Prostate gland (tissue), 2 donors: Measurements from ENCODE around the gene RAB36. TPM values are rescaled to one million over a fixed set of nuclear protein-coding genes. Genes with fewer than 3 reads are reported as not detected.
A peak's percentile ranks its signal among the peaks of the same experiment; 100 is the strongest.

Source experiments
- DNase-seq: peaks from one replicate; pipeline ENCODE4 v3.0.0-alpha.2; 2019; ENCODE audit warnings: low spot score
- H3K27ac ChIP-seq, 2 donors: fragments of 200-600 bp; sonication (generic); 2 replicates each; pipeline ENCODE4 v1.5.1; 2017 to 2019
- H3K27me3 ChIP-seq: fragments of 200-600 bp; sonication (generic); replicated peaks from 2 replicates; pipeline ENCODE4 v1.5.1; 2019; ENCODE audit not compliant: insufficient read depth
- H3K36me3 ChIP-seq, 2 donors: fragments of 200-600 bp; sonication (generic); 1 replicate in 1 of 2; 2 replicates in 1 of 2; pipeline versions ENCODE4 v1.5.1 to v1.8.1; 2017 to 2019
- H3K4me1 ChIP-seq: fragments of 200-600 bp; sonication (generic); replicated peaks from 2 replicates; pipeline ENCODE4 v1.5.1; 2019
- H3K4me3 ChIP-seq, 2 donors: fragments of 200-600 bp; sonication (generic); 2 replicates each; pipeline ENCODE4 v1.5.1; 2017 to 2019
- H3K9me3 ChIP-seq: fragments of 200-600 bp; sonication (generic); 2 replicates; pipeline ENCODE4 v1.5.1; 2017
- POLR2A ChIP-seq: fragments of 450-650 bp; IDR thresholded peaks from one replicate; pipeline ENCODE4 v1.6.1; 2016; ENCODE audit warnings: antibody characterized with exemption, mild to moderate bottlenecking
- POLR2AphosphoS5 ChIP-seq: sonication (generic); formaldehyde crosslinking; IDR thresholded peaks from one replicate; pipeline ENCODE4 v1.6.1; 2017; ENCODE audit warnings: antibody characterized with exemption
- WGBS: methylation state at CpG from one replicate; pipeline ENCODE4 v1.1.5; 2018; 5-methylcytosine and 5-hydroxymethylcytosine counted together
- intact Hi-C: fragments of 100-400 bp; cut with DNase I; formaldehyde crosslinking; loops from one replicate; pipeline ENCODE4 v1.14.2; 2022
- total RNA-seq, 2 donors: library from RNA; depleted of rRNA; stranded (reverse); fragments of >200 nt; gene quantifications; one replicate each; pipeline ENCODE4 v1.1.0, GENCODE V29; 2016
- TF ChIP-seq, protein P1 (sequence below), 4 experiments: fragments of 200-600 bp in 2 of 4; fragments of 450-650 bp in 2 of 4; sonication (generic) in 2 of 4; IDR thresholded peaks; 1 replicate in 3 of 4; 2 replicates in 1 of 4; pipeline ENCODE4 v1.5.1; 2016 to 2019; ENCODE audit warnings: antibody characterized with exemption in 4 of 4, mild to moderate bottlenecking in 2 of 4, moderate library complexity in 2 of 4

The RAB36 gene
- total RNA-seq, 2 donors from 2014 or later, result 4.1 to 12.7 TPM

DNA sequence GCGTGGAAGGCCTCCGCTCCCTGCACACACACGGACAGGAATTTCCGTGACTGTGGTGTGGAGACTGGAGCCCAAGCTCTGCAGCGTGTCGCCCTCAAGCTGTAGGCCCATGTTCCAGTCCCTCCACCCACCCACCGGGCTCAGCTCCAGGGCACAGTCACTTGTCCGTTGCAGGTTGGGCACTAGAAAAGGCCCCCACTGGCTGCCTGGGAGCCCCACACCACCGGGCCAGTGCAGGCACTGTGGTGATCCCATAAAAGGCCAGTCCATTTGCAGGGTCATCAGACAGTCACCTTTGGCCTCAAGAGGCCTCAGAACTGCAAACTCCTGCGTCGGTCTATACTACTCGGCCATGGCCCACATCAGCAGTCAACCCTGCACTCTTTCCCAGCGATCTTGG, 16.3 kb downstream of the RAB36 start:
- TF ChIP-seq, protein P1, sequence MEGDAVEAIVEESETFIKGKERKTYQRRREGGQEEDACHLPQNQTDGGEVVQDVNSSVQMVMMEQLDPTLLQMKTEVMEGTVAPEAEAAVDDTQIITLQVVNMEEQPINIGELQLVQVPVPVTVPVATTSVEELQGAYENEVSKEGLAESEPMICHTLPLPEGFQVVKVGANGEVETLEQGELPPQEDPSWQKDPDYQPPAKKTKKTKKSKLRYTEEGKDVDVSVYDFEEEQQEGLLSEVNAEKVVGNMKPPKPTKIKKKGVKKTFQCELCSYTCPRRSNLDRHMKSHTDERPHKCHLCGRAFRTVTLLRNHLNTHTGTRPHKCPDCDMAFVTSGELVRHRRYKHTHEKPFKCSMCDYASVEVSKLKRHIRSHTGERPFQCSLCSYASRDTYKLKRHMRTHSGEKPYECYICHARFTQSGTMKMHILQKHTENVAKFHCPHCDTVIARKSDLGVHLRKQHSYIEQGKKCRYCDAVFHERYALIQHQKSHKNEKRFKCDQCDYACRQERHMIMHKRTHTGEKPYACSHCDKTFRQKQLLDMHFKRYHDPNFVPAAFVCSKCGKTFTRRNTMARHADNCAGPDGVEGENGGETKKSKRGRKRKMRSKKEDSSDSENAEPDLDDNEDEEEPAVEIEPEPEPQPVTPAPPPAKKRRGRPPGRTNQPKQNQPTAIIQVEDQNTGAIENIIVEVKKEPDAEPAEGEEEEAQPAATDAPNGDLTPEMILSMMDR (IDR thresholded peaks at IDR 0.05), result no peak
- TF ChIP-seq POLR2AphosphoS5, result no peak
- no peak for TF ChIP-seq POLR2A
- Histone ChIP-seq H3K27ac (no peak overlapping the region), H3K9me3 (no peaks in the 10 kb centered on the region), H3K27me3 (no peaks in the 10 kb centered on the region), H3K4me3 (no peak overlapping the region), H3K4me1 (peaks cover 6% of the 10 kb centered on the region), H3K36me3 (no peaks in the 10 kb centered on the region)
- intact Hi-C loops, result no loop called here
- no peak for DNase-seq
- WGBS, result 84% methylated on average over 11 of the region's 13 CpGs

DNA sequence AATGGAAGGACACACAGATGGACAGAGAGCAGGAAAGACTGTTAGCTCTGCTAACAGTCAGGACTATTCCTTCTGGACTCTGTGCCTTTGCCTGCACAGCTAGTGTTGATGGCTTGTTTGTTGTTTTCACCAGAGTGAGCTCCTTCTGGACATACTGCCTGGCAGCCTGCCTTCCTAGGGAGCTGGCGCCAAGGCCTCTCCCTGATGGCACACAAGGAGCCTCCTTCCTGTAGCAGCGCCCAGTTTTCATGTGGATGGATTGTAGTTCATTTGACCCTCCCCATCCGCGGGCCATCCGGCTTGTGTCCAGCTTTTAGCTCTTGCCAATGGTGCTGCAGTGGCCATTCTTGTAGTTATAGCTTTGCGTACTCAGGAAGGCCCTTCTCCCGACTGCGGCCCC, 18.4 kb downstream of the RAB36 start:
- Histone ChIP-seq H3K27ac (peak overlapping the region in 1 of 2 donors; percentile 58), H3K4me1 (peaks cover 6% of the 10 kb centered on the region), H3K27me3 (no peaks in the 10 kb centered on the region), H3K9me3 (no peaks in the 10 kb centered on the region), H3K4me3 (no peak overlapping the region), H3K36me3 (no peaks in the 10 kb centered on the region)
- intact Hi-C loops, result no loop called here
- peak; percentile 95 for DNase-seq
- WGBS, result 31% methylated on average over 8 of the region's 8 CpGs
- TF ChIP-seq, protein P1 (IDR thresholded peaks at IDR 0.05), result no peak
- peak; percentile 89 for TF ChIP-seq POLR2AphosphoS5

DNA sequence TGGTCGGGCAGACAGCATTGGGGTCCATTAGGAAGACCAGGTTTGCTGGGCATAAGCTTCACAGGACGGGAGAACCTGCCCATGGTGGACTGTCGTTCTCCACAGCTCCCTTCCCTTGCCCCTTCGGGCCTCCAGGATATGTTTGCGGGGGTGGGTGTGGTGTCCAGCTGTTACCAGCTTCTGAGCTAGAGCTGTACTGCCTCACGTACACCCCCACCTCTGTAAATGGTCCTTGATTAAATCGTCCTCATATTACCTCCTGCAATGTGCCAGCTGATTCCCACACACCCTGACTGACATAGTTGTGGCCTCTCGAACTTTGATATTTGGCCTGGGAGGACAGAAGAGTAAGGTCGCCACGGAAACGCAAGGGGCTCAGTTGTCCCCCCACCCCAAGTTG, 18.8 kb downstream of the RAB36 start:
- H3K27ac ChIP-seq, result peak overlapping the region in 1 of 2 donors; percentile 58
- WGBS, result 70% methylated on average over 11 of the region's 11 CpGs
- intact Hi-C loops, result no loop called here
- H3K27me3 ChIP-seq, result no peaks in the 10 kb centered on the region
- H3K36me3 ChIP-seq, result no peaks in the 10 kb centered on the region
- peaks cover 6% of the 10 kb centered on the region for H3K4me1 ChIP-seq
- H3K4me3 ChIP-seq, result no peak overlapping the region
- no peak for DNase-seq
- H3K9me3 ChIP-seq, result no peaks in the 10 kb centered on the region
- TF ChIP-seq, protein P1 (IDR thresholded peaks at IDR 0.05), result no peak
- TF ChIP-seq POLR2A (no peak), POLR2AphosphoS5 (no peak)

DNA sequence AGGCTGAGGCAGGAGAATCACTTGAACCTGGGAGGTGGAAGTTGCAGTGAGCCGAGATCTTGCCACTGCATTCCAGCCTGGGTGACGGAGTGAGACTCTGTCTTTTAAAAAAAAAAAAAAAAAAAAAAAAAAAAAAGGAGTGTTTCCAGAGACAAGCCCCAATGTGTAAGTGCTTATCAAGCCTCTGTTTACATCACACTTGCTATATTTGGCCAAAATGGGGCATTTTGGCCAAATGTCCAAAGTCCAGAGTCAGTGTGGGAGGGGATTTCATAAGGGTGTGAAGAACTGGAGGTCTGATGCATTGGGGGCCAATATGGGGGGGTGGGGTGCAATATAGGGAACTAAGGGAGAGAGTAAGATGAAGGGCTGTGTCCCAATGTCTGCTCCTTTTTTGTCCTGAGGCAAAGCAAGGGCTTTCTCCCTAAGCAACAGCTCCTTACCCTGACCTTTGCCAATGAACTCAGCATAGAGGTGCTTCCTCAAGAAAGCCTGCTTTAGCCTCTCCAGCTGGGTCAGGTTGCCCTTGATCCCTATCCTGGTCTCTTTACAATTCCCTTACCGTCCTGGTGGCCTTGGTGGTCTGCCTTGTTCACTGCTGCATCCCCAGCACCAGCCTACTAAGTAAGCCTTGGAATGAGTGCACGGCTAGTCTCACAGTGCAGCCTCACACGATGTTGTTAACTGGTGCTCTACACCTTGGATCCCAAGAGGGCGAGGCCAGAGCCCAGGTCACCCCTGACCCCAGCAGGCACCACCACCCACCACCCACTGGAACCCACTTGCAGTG, 21.0 kb downstream of the RAB36 start:
- no peak for TF ChIP-seq POLR2A
- TF ChIP-seq, protein P1 (IDR thresholded peaks at IDR 0.05), result no peak
- no peak for TF ChIP-seq POLR2AphosphoS5
- H3K27ac ChIP-seq, result no peak overlapping the region
- no peak overlapping the region for H3K4me3 ChIP-seq
- no peak for DNase-seq
- H3K4me1 ChIP-seq, result peaks cover 6% of the 10 kb centered on the region
- H3K36me3 ChIP-seq, result no peaks in the 10 kb centered on the region
- H3K9me3 ChIP-seq, result no peaks in the 10 kb centered on the region
- intact Hi-C loops, result no loop called here
- 82% methylated on average over 6 of the region's 6 CpGs for WGBS
- no peaks in the 10 kb centered on the region for H3K27me3 ChIP-seq
